Fibroblast of lung (primary cell): ENCODE measurements around the gene CLASP1.

Experiments
- EZH2 ChIP-seq: IDR thresholded peaks from 2 replicates; pipeline ENCODE4 v1.5.1; 2012; ENCODE audit warnings: low read length, control low read depth, mild to moderate bottlenecking; ENCODE audit errors: missing control alignments
- TF ChIP-seq, protein P1 (sequence below), 2 donors: IDR thresholded peaks in 1 of 2; conservative IDR thresholded peaks in 1 of 2; 1 replicate in 1 of 2; 2 replicates in 1 of 2; pipeline ENCODE4 v1.5.1; 2011 to 2012; ENCODE audit warnings: low read length in 2 of 2, control low read depth in 1 of 2, inconsistent platforms in 1 of 2, low read depth in 1 of 2, mild to moderate bottlenecking in 1 of 2

DNA sequence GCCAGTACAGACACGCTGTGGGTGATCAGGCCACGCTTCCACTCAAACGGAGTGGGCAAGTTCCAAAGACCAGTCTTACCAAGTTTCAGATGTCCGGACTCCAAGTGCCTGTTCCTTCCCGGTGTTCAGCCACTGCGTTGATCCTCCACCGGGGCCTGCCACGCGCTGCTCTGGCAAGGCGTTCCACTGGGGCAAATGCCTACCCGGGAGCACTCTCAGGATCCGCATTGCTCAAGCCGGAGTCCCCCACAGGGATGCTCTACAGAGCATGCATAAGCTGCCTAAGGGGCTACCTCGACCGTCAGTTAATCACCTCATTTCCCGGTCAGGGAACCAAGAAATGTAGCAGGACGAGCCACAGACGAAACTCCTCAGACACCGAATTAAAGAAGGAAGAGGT, 37.0 kb upstream of the CLASP1 start:
- TF ChIP-seq, protein P1, sequence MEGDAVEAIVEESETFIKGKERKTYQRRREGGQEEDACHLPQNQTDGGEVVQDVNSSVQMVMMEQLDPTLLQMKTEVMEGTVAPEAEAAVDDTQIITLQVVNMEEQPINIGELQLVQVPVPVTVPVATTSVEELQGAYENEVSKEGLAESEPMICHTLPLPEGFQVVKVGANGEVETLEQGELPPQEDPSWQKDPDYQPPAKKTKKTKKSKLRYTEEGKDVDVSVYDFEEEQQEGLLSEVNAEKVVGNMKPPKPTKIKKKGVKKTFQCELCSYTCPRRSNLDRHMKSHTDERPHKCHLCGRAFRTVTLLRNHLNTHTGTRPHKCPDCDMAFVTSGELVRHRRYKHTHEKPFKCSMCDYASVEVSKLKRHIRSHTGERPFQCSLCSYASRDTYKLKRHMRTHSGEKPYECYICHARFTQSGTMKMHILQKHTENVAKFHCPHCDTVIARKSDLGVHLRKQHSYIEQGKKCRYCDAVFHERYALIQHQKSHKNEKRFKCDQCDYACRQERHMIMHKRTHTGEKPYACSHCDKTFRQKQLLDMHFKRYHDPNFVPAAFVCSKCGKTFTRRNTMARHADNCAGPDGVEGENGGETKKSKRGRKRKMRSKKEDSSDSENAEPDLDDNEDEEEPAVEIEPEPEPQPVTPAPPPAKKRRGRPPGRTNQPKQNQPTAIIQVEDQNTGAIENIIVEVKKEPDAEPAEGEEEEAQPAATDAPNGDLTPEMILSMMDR (conservative IDR thresholded peaks at IDR 0.05 in 1 of 2, IDR thresholded peaks at IDR 0.05 in 1 of 2; ENCODE audit: low read depth in 1 of 2, low read length in 2 of 2) = no peak
- TF ChIP-seq EZH2 = no peak
